CD4-positive, alpha-beta T cell (primary cell): ENCODE data around the gene NEURL2. TPM values are rescaled to one million over a fixed set of nuclear protein-coding genes. Genes with fewer than 3 reads are reported as not detected.

ENCODE experiments used
- ATAC-seq: fragments of 200-7000 bp; cut with Tn5 transposase; one replicate; pipeline ENCODE4 v1.10.0; 2022; ENCODE audit warnings: mild to moderate bottlenecking; ENCODE audit not compliant: poor library complexity
- CTCF ChIA-PET: fragments of 350-600 bp; sonication (Branson Sonifier 250); formaldehyde crosslinking; loops from one replicate; lab custom pipeline; 2021; ENCODE audit warnings: antibody characterized with exemption, inconsistent platforms; lab: Charles Lee
- POLR2A ChIA-PET: fragments of 350-600 bp; sonication (Branson Sonifier 250); formaldehyde crosslinking; loops from one replicate; lab custom pipeline; 2021; ENCODE audit warnings: antibody characterized with exemption, inconsistent platforms; lab: Charles Lee
- DNase-seq, 14 experiments: peaks; one replicate each; pipeline ENCODE4 v3.0.0-alpha.2; 2013 to 2020; ENCODE audit warnings: mixed read lengths in 2 of 14
- H3K27ac ChIP-seq, 2 donors: one replicate each; pipeline versions ENCODE4 v1.5.1 to v1.7.0; 2013; ENCODE audit warnings: low read length in 2 of 2, low read depth in 1 of 2, mild to moderate bottlenecking in 1 of 2
- H3K27me3 ChIP-seq, 2 experiments: 1 replicate in 1 of 2; 2 replicates in 1 of 2; pipeline versions ENCODE4 v1.6.1 to v1.7.0; 2013; ENCODE audit warnings: low read length in 2 of 2, control low read depth in 1 of 2, mild to moderate bottlenecking in 1 of 2, moderate library complexity in 1 of 2; ENCODE audit not compliant: insufficient read depth in 2 of 2, control insufficient read depth in 1 of 2
- H3K36me3 ChIP-seq: one replicate; pipeline ENCODE4 v1.6.1; 2013; ENCODE audit warnings: low read length, control low read depth; ENCODE audit not compliant: insufficient read depth
- H3K4me1 ChIP-seq: one replicate; pipeline ENCODE4 v1.6.1; 2013; ENCODE audit warnings: low read length, control low read depth; ENCODE audit not compliant: insufficient read depth
- H3K4me3 ChIP-seq: one replicate; pipeline ENCODE4 v1.5.1; 2013; ENCODE audit warnings: mild to moderate bottlenecking, low read length, moderate library complexity
- H3K9me3 ChIP-seq, 2 experiments: 1 replicate in 1 of 2; 2 replicates in 1 of 2; pipeline versions ENCODE4 v1.6.1 to v1.7.0; 2013; ENCODE audit warnings: low read length in 2 of 2, mild to moderate bottlenecking in 2 of 2, control low read depth in 1 of 2, moderate library complexity in 1 of 2; ENCODE audit not compliant: control insufficient read depth in 1 of 2, insufficient read depth in 1 of 2
- H3K27ac Mint-ChIP-seq: one replicate; pipeline ENCODE4 v1.8.0; 2020; ENCODE audit warnings: mixed read lengths
- H3K27me3 Mint-ChIP-seq: one replicate; pipeline ENCODE4 v1.8.0; 2021; ENCODE audit warnings: mixed read lengths
- H3K36me3 Mint-ChIP-seq: one replicate; pipeline ENCODE4 v1.8.0; 2021; ENCODE audit warnings: low read depth, mixed read lengths
- H3K4me1 Mint-ChIP-seq: one replicate; pipeline ENCODE4 v1.8.0; 2021; ENCODE audit warnings: low read depth, mixed read lengths
- H3K4me3 Mint-ChIP-seq: one replicate; pipeline ENCODE4 v1.8.0; 2020; ENCODE audit warnings: mild to moderate bottlenecking, mixed read lengths
- H3K9me3 Mint-ChIP-seq: one replicate; pipeline ENCODE4 v1.8.0; 2020; ENCODE audit warnings: mixed read lengths
- CTCF ChIP-seq: fragments of 200-600 bp; IDR thresholded peaks from one replicate; pipeline ENCODE4 v1.8.0; 2022; ENCODE audit warnings: antibody characterized with exemption, mild to moderate bottlenecking
- intact Hi-C, 2 experiments: fragments of 100-400 bp; cut with DNase I in 1 of 2; cut with micrococcal nuclease in 1 of 2; formaldehyde crosslinking; loops; one replicate each; pipeline versions ENCODE4 v1.15.1 to v1.9.0; 2023 to 2025; cut with DNase I, micrococcal nuclease
- total RNA-seq, 174 experiments: library from RNA in 2 of 174; stranded (reverse) in 2 of 174; gene quantifications; one replicate each; pipeline ENCODE4 v1.2.3 and lab custom pipeline; 2021 to 2026

NEURL2 gene
- total RNA-seq, 2 experiments from 2014 or later: 1.5 to 2.5 TPM

GRCh38 chr20:45908084-45908483 is 17.1 kb upstream of the NEURL2 start:
- CTCF ChIA-PET: no interaction called here
- Mint-ChIP-seq H3K4me1 (peaks cover 14% of the 10 kb centered on the region), H3K36me3 (no peaks in the 10 kb centered on the region), H3K27ac (no peak overlapping the region), H3K9me3 (no peaks in the 10 kb centered on the region), H3K27me3 (peaks cover 13% of the 10 kb centered on the region), H3K4me3 (no peak overlapping the region)
- peaks cover 23% of the 10 kb centered on the region for H3K4me1 ChIP-seq
- POLR2A ChIA-PET: interaction anchor here (1.7 kb wide), 1 partner anchor 27 kb away, joined by 5 read pairs; the partner anchor contains the start of gene PCIF1
- no peak for TF ChIP-seq CTCF
- no peaks in the 10 kb centered on the region for H3K9me3 ChIP-seq
- ATAC-seq (no peak), DNase-seq (no peak)
- H3K36me3 ChIP-seq: no peaks in the 10 kb centered on the region
- intact Hi-C loops: no loop called here
- H3K27ac ChIP-seq: no peak overlapping the region
- no peak overlapping the region for H3K4me3 ChIP-seq
- H3K27me3 ChIP-seq: peaks cover 9 to 11% of the 10 kb centered on the region in 2 experiments

GRCh38 chr20:45907219-45907948 is 16.4 kb upstream of the NEURL2 start:
- ChIA-PET POLR2A (no interaction called here), CTCF (interaction anchor here (0.9 kb wide), 1 partner anchor 80 kb away, joined by 3 read pairs; no protein-coding TSS in a partner anchor)
- no peaks in the 10 kb centered on the region for H3K36me3 ChIP-seq
- Mint-ChIP-seq H3K9me3 (no peaks in the 10 kb centered on the region), H3K36me3 (no peaks in the 10 kb centered on the region), H3K27me3 (peaks cover 11% of the 10 kb centered on the region), H3K4me3 (no peak overlapping the region), H3K4me1 (peaks cover 14% of the 10 kb centered on the region), H3K27ac (no peak overlapping the region)
- ATAC-seq (no peak), DNase-seq (no peak)
- H3K27me3 ChIP-seq: peaks cover 6 to 9% of the 10 kb centered on the region in 2 experiments
- intact Hi-C loops: no loop called here
- no peak for TF ChIP-seq CTCF
- peaks cover 21% of the 10 kb centered on the region for H3K4me1 ChIP-seq
- H3K27ac ChIP-seq: no peak overlapping the region
- no peak overlapping the region for H3K4me3 ChIP-seq
- H3K9me3 ChIP-seq: no peaks in the 10 kb centered on the region

- ATAC-seq (no peak), DNase-seq (no peak)
- H3K36me3 Mint-ChIP-seq: no peaks in the 10 kb centered on the region
- TF ChIP-seq CTCF: no peak
- Histone ChIP-seq H3K27me3 (no peaks in the 10 kb centered on the region), H3K9me3 (no peaks in the 10 kb centered on the region), H3K27ac (no peak overlapping the region), H3K4me1 (peaks cover 3% of the 10 kb centered on the region), H3K4me3 (no peak overlapping the region), H3K36me3 (no peaks in the 10 kb centered on the region)
- ChIA-PET CTCF (no interaction called here), POLR2A (interaction anchor here (2.1 kb wide), 1 partner anchor 29 kb away, joined by 10 read pairs; the partner anchor contains the start of gene PCIF1)
- no peaks in the 10 kb centered on the region for H3K27me3 Mint-ChIP-seq
- intact Hi-C loops: no loop called here
- no peak overlapping the region for H3K27ac Mint-ChIP-seq
- H3K4me3 Mint-ChIP-seq: no peak overlapping the region
- H3K4me1 Mint-ChIP-seq: peaks cover 2% of the 10 kb centered on the region
- H3K9me3 Mint-ChIP-seq: no peaks in the 10 kb centered on the region
Observed at GRCh38 chr20:45905505-45906079, 14.6 kb upstream of the NEURL2 start.
